Hematopoietic multipotent progenitor cell treated with erythropoietin and hydrocortisone succinate and interleukin-3 and kit ligand, for 6 days (in vitro differentiated cells): Measurements from ENCODE around the gene ZNF532.
A peak's percentile ranks its signal among the peaks of the same experiment; 100 is the strongest.
"Not testable (repeated sequence)": the region's sequence is repeated elsewhere in the genome, so short reads cannot be mapped to it uniquely, and the experiment has no call there.

Experiments
- DNase-seq: peaks from one replicate; pipeline ENCODE4 v3.0.0-alpha.2; 2015

ZNF532 gene

DNA sequence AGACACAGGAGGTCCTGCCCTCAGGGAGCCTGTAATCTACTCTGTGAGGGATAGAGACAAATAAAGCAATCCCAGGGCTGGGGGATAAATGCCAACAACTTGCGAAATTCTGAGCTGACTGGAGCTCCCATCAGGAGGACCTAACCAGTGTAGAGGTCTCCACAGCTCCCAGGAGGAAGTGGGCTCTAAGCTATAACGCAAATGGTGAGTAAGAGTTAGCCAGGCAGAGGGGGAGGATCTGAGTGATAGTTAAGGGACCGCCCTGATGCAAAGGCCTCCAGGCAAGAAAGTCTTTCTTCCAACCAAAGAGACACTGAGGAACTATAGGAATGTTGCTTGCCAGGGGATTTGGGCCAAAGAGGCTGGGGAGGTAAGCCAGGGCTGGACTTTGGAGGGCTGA, 16.0 kb upstream of the ZNF532 start:
- no peak for DNase-seq

GRCh38 chr18:58850786-58851469, 13.7 kb upstream of the ZNF532 start:
- DNase-seq = no peak

GRCh38 chr18:58851856-58852255, 12.8 kb upstream of the ZNF532 start:
- DNase-seq = no peak

GRCh38 chr18:58852629-58853028, 12.0 kb upstream of the ZNF532 start:
- DNase-seq = no peak

GRCh38 chr18:58853561-58853960, 11.1 kb upstream of the ZNF532 start:
- no peak for DNase-seq

DNA sequence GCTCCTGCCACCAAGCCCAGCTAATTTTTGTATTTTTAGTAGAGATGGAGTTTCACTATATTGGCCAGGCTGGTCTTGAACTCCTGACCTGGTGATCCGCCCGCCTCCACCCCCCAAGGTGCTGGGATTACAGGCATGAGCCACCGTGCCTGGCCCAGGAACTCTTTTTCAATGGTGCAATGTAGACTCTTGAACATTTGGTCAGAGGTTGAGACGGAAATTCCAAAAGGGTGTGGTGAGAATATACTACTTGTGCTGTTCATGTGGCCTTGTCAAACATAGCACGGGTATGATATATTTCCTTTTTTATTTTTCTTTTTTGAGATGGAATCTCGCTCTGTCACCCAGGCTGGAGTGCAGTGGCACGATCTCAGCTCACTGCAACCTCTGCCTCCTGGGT, 9.2 kb upstream of the ZNF532 start:
- DNase-seq = not testable (repeated sequence)

DNA sequence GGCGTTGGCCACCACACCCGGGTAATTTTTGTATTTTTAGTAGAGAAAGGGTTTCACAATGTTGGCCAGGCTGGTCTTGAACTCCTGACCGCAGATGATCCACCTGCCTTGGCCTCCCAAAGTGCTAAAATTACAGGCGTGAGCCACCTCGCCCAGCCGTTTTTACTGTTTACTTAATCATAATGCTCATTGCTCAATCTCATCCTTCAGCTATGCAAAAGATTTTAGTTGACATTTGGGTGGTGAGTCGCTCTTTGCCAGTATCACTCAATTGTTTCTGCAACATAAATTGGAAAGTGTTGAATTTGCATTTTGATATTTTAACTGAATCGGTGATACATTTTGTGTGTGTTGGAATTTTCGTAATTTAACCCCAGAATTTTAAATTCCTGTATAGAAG, 7.8 kb upstream of the ZNF532 start:
- no peak for DNase-seq

DNA sequence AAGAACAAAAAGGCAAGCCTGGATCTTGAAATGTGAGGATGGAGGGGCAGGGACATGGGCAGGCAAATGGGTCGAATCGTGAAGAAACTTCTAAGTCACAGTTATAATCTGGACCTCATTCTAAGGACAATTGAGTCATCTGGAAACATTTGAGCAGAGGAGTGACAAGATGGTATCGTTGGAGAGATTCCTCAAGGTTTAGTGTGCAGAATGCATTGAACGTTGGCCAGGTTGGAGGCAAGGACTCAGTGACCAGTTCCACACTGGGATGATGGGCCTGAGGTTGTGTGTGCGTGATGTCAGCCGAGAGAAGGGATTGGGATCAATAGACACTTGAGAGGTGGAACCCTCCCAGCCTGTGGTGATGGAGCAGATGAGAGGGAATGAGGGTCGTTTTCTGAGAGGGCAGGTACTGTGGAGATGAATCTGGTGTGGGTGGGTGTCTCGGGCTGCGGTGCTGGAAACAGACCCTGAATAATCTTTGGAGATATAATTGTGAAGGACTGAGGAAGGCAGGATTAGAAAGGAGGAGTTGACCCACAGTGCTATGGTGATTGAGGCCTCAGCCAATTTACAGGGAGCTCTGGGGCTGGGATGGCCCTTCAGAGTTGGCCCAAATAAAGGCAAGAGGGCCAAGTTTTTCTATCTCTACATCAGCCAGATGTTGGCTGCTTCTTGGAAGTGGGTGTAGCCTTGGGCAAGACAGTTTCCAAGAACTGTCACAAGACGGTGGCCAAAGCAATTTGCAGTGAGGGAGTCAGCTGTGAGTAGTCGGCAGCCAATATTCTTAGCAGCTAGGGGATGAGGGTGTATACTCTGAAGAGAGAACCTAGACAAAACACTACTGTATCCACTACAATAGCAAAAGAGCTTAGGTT, 5.8 kb upstream of the ZNF532 start:
- DNase-seq = peak; percentile 34

DNA sequence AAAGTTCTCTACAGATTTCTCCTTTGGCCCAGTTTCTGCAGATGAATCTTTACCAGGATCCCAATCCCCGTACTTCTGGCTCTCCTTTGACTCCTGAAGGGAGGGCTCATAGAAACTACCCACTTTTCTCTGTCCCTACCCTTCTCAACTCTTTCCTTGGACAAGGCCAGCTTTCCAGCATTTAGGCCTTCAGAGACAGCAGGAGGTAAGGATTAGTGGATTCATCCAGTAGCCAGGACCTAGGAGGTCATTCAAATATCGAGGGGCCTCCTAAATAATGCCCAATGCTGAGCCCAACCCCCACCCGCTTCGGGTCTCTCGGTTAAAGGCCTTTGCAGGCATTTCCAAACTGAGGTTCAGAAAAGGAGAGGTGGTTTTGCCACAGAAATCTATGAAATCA, 4.8 kb upstream of the ZNF532 start:
- no peak for DNase-seq

DNA sequence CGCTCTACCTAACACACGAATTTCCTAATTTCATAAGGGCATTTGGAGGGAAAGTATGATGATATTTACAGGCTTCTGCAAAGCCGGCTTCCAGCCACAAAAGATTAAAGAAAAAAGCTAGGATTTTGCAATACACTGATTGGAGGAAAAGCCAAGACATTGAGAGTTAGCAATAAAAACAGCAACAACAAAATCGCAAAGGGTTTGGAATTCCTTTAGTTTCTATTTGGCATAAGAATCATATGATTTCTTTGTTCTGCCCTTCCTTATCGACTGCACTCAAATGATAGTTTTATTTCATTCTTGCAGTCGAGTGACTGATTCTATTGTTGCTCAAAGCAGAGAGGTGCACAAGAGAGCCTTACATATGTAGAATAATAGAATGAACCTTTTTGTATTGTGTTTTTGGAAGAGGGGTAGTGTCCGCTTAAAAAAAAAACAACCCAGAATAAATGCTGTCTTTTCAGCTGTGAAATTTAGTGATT, 3.9 kb upstream of the ZNF532 start:
- DNase-seq = no peak

DNA sequence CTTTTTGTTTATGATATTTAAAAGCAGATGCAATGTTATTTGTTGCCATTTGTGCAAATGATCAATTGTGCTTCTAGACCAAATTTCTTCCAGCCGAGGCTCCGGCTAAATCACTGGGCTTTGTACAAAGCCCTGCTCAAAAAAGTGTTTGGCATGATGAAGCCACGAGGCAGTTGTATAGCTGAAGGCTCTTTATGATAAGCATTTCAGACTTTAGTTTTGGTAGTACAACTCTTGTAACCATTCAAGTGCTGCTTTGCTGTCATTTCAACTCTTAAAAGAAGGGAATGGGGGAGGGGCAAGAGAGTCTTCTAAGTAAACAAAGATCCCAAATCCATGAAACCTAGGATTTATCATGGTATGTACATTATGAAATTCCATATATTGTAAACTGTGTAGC, 3.3 kb upstream of the ZNF532 start:
- no peak for DNase-seq

DNA sequence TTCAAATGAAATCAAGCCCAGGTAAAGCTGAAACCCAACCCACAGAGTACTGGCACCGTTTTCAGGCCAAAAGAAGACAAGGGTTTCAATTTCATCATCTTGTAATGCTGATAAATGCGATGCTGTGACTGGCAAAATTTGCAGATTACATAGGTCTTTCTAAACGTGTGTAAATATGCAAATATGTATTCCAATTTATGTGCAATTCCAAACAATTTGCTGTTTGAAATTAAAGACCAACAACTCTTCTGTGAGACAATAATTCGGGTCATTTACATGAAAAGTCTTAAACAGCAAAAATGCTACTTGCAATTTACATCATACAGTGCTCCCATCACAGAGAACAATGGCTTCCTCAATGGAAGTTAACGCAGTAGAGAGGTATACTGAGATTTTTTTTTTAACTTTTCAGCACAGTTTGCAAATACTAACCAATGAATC, 2.8 kb upstream of the ZNF532 start:
- no peak for DNase-seq

DNA sequence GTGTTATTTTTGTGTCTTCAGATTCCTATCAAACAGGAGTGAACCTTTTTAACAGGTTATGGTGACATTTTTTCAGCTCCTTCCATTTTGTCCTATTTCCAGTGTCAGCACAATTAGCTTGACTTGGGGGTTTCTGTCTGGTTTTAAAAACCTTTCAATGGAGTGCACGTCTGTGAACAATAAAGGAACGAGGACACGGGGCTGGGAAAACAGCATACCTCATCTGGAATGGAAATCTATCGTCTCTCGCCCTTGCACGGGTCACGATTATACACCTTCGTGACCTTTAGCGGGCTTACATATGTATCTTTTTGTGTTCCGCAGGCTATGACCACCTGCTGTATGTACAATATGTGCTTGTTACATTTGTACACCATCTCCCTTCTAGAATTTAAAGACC, 2.3 kb upstream of the ZNF532 start:
- no peak for DNase-seq

GRCh38 chr18:58862851-58863538, 1.7 kb upstream of the ZNF532 start:
- peak; percentile 9 for DNase-seq

DNA sequence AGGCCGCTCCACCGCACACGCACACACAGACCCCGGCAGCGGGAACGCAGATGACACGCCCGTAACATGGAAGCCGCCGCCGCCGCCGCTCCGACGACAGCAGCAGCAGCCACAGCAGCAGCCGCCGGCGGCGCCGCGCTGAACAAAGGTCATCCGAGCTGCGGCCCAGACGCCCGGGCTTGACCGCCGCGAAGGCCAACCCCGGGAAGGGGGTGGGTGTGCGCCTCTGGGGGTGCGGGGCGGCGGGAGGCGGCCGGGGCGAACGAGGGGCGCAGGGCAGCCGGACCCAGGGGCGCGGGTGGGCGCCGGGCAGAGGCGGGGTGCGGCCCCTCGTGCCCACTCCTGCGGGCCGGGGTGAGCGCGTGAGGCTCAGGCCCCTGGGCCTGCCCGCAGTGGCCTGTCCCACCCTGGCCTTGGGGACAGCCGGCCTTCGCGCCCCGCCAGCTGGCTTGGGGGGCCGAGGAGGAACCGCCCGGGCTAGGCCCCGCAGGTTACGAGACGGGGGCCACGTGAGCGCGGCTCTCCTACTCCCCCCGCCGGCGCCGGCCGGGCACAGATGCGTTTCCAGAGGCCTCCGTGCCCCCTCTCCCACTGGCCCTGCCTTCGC, 1.0 kb upstream of the ZNF532 start:
- DNase-seq = peak; percentile 24

- no peak for DNase-seq
Observed at GRCh38 chr18:58865033-58865590, 435 bp downstream of the ZNF532 start.

- DNase-seq = no peak
Observed at GRCh38 chr18:58865701-58866065, 1.0 kb downstream of the ZNF532 start.

DNA sequence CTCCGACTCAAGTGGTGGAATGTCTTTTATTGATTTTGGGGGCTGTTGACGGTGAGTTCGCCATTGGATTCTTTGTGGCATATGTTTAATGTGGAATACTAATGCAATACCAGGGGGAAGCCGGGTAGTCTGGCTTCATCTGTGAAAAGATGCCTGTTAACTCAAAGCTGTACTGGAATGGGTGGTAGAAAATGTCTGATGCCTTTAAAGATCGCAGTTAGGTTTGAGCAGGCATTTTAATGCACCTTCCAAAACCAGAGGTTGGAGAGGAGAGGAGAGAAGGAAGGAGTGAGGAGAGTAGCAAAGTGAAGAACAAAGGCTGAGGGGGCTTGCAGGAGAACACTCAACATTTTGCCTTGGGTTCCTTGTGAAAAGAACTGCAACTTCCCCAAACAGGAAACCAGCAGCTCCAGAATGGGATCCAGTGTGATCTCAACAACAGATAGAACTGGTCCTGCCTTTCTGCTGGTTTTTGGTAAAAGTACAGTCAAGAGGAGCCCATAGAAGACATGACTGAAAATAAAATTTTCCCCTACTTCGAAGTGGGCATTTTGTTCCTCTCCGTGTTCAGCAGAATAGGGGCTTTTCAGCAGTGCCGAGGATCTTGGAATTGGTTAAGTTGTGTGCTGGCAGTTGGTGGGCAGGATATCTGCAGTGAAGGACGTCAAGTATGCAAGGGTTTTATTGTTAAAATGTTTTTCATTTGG, 1.5 kb downstream of the ZNF532 start:
- DNase-seq = no peak

GRCh38 chr18:58866773-58867150, 2.1 kb downstream of the ZNF532 start:
- no peak for DNase-seq

- DNase-seq = no peak
Observed at GRCh38 chr18:58867281-58867961, 2.7 kb downstream of the ZNF532 start.

DNA sequence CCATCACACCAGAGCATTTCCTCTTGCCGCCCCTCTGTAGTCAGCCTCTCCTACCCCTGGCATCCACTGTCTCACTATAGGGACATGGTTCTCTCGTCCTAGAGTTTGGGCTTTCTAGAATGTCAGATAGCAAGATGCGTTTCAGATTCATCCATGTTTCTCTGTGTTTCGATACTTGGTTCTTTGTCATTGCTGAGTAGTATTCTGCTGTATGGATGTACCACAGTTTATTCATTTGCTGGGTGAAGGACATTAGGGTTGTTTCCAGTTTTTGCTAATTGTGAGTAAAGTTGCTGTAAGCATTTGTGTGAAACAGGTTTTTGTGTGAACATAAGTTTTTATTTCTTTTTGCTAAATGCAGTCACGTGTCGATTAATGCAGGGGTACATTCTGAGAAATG, 3.8 kb downstream of the ZNF532 start:
- no peak for DNase-seq

GRCh38 chr18:58870130-58870529, 5.5 kb downstream of the ZNF532 start:
- no peak for DNase-seq
